ENCODE measurements around the gene MSMO1.

The MSMO1 gene

DNA sequence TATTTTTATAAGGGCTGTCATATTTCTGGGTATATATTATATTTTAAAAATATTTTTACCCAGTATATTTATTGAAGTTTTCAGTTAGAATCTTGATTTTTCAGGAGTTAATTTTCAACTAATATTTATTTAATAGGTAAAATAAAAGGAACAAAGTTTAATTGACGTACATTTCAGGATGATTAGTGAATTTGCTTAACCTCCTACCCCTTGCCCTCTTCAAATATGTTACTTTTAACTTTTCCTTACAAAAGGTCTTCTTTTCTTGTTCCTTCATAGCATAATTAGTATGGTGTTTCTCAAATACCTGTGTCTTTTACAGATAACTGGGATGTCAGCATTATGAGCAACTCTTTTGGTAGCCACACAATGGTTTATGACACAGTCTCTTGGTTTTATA is 24.8 kb upstream of the MSMO1 start:
- no peak for DNase-seq
- H2AFZ ChIP-seq (ENCODE audit: low read depth, low read length) = no peak overlapping the region
- no peak overlapping the region for H3K4me3 ChIP-seq (ENCODE audit: low read depth in 1 of 2, low read length in 2 of 2)
- peaks cover 19% of the 10 kb centered on the region for H3K4me1 ChIP-seq (ENCODE audit: insufficient read depth, low read length)
- no peak for ATAC-seq (ENCODE audit: insufficient read depth, low read depth)
- H3K4me2 ChIP-seq (ENCODE audit: insufficient read depth, low read length) = peak overlapping the region; percentile 80; the same call in 1 of the 2 replicates
- no peak overlapping the region for H3K9ac ChIP-seq (ENCODE audit: low read depth, low read length)
- no peak overlapping the region for H3K27ac ChIP-seq (ENCODE audit: low read length)
- H3K36me3 ChIP-seq (ENCODE audit: insufficient read depth, low read length) = peaks cover 16% of the 10 kb centered on the region; the same call in 1 of the 2 replicates
- TF ChIP-seq EZH2 (IDR thresholded peaks at IDR 0.05; ENCODE audit: borderline replicate concordance, low read depth, low read length, severe bottlenecking) = no peak
- TF ChIP-seq, protein P1, sequence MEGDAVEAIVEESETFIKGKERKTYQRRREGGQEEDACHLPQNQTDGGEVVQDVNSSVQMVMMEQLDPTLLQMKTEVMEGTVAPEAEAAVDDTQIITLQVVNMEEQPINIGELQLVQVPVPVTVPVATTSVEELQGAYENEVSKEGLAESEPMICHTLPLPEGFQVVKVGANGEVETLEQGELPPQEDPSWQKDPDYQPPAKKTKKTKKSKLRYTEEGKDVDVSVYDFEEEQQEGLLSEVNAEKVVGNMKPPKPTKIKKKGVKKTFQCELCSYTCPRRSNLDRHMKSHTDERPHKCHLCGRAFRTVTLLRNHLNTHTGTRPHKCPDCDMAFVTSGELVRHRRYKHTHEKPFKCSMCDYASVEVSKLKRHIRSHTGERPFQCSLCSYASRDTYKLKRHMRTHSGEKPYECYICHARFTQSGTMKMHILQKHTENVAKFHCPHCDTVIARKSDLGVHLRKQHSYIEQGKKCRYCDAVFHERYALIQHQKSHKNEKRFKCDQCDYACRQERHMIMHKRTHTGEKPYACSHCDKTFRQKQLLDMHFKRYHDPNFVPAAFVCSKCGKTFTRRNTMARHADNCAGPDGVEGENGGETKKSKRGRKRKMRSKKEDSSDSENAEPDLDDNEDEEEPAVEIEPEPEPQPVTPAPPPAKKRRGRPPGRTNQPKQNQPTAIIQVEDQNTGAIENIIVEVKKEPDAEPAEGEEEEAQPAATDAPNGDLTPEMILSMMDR (IDR thresholded peaks at IDR 0.05; ENCODE audit: borderline replicate concordance, extremely low read depth, low read length, poor library complexity, severe bottlenecking) = no peak
- peaks cover 3% of the 10 kb centered on the region; the same call in 1 of the 2 replicates for H3K79me2 ChIP-seq (ENCODE audit: insufficient read depth, low read length)
- H3K9me3 ChIP-seq (ENCODE audit: insufficient read depth, low read length, severe bottlenecking) = no peaks in the 10 kb centered on the region
- no peaks in the 10 kb centered on the region for H3K27me3 ChIP-seq (ENCODE audit: insufficient read depth, low read length, poor library complexity)
- H4K20me1 ChIP-seq (ENCODE audit: insufficient read depth, low read length) = no peaks in the 10 kb centered on the region

DNA sequence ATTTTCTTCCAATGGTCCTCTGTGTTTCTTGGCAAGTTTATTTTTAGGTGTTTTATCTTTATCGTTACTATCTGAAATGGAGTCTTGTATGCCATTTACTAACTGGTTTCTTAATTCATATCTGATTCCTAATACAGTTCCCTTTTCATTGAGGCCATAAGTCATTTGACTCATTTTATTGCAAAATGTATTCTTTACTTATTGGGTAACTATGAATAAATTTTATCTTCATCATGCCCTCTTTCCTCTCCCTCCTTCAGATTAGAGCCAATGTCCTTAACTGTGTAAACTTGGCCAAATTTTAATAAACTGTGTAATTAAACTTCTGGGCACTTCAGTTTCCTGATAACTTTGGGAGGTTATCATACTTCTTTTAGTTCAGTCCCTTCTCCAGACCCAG is 19.3 kb upstream of the MSMO1 start:
- DNase-seq (no peak), ATAC-seq (ENCODE audit: insufficient read depth, low read depth) (no peak)
- Histone ChIP-seq H4K20me1 (ENCODE audit: insufficient read depth, low read length) (no peaks in the 10 kb centered on the region), H2AFZ (ENCODE audit: low read depth, low read length) (no peak overlapping the region), H3K4me3 (ENCODE audit: low read depth in 1 of 2, low read length in 2 of 2) (no peak overlapping the region), H3K27me3 (ENCODE audit: insufficient read depth, low read length, poor library complexity) (no peaks in the 10 kb centered on the region), H3K27ac (ENCODE audit: low read length) (no peak overlapping the region), H3K79me2 (ENCODE audit: insufficient read depth, low read length) (no peaks in the 10 kb centered on the region), H3K9ac (ENCODE audit: low read depth, low read length) (no peak overlapping the region), H3K9me3 (ENCODE audit: insufficient read depth, low read length, severe bottlenecking) (no peaks in the 10 kb centered on the region), H3K4me2 (ENCODE audit: insufficient read depth, low read length) (no peak overlapping the region), H3K36me3 (ENCODE audit: insufficient read depth, low read length) (peaks cover 11% of the 10 kb centered on the region; the same call in 1 of the 2 replicates), H3K4me1 (ENCODE audit: insufficient read depth, low read length) (no peaks in the 10 kb centered on the region)
- TF ChIP-seq, protein P1 (IDR thresholded peaks at IDR 0.05; ENCODE audit: borderline replicate concordance, extremely low read depth, low read length, poor library complexity, severe bottlenecking) = no peak
- no peak for TF ChIP-seq EZH2 (IDR thresholded peaks at IDR 0.05; ENCODE audit: borderline replicate concordance, low read depth, low read length, severe bottlenecking)

DNA sequence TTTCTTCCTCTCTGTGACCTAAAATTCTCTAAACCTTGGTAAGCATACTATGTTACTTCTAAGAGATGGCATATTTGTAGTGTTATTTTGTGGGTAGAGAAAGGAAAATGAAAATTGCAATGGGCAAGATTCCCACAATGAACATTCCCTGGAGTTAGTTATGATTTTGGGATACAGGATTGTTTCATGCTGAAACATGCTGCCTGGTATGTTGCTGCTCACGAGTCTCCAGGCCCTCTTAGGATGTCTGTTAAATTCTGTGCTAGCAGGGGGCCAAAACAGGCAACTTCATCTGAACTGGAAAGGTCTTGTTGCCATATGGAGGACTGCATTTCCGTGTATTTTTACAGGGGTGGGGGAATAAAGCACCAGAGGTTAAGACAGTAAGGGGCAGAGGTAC is 18.9 kb upstream of the MSMO1 start:
- Histone ChIP-seq H3K4me3 (ENCODE audit: low read depth in 1 of 2, low read length in 2 of 2) (no peak overlapping the region), H3K4me2 (ENCODE audit: insufficient read depth, low read length) (no peak overlapping the region), H2AFZ (ENCODE audit: low read depth, low read length) (no peak overlapping the region), H4K20me1 (ENCODE audit: insufficient read depth, low read length) (no peaks in the 10 kb centered on the region), H3K9me3 (ENCODE audit: insufficient read depth, low read length, severe bottlenecking) (no peaks in the 10 kb centered on the region), H3K36me3 (ENCODE audit: insufficient read depth, low read length) (peaks cover 12% of the 10 kb centered on the region; the same call in 1 of the 2 replicates), H3K4me1 (ENCODE audit: insufficient read depth, low read length) (no peaks in the 10 kb centered on the region), H3K9ac (ENCODE audit: low read depth, low read length) (no peak overlapping the region), H3K27ac (ENCODE audit: low read length) (no peak overlapping the region), H3K79me2 (ENCODE audit: insufficient read depth, low read length) (no peaks in the 10 kb centered on the region), H3K27me3 (ENCODE audit: insufficient read depth, low read length, poor library complexity) (no peaks in the 10 kb centered on the region)
- TF ChIP-seq EZH2 (IDR thresholded peaks at IDR 0.05; ENCODE audit: borderline replicate concordance, low read depth, low read length, severe bottlenecking) = no peak
- TF ChIP-seq, protein P1 (IDR thresholded peaks at IDR 0.05; ENCODE audit: borderline replicate concordance, extremely low read depth, low read length, poor library complexity, severe bottlenecking) = no peak
- no peak for ATAC-seq (ENCODE audit: insufficient read depth, low read depth)
- DNase-seq = no peak

DNA sequence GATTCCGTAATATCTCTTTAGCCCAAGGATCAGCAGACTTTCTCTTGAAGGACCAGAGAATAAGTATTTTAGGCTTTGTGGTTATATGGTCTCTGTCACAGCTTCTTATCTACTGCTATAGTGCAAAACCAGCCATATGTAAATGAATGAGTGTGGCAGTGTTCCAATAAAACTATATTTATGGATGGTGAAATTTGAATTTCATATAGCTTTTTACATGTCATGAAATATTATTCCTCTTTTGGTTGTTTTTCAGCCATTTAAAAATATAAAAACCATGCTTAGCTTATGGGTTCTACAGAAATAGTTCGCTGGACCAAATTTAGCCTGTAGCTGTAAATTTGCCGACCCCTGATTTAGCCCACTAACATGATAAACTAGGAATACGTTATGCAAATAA is 18.0 kb upstream of the MSMO1 start:
- TF ChIP-seq EZH2 (IDR thresholded peaks at IDR 0.05; ENCODE audit: borderline replicate concordance, low read depth, low read length, severe bottlenecking) = no peak
- TF ChIP-seq, protein P1 (IDR thresholded peaks at IDR 0.05; ENCODE audit: borderline replicate concordance, extremely low read depth, low read length, poor library complexity, severe bottlenecking) = no peak

More for the DNA sequence above, 18.0 kb upstream of the MSMO1 start:
- Histone ChIP-seq H3K79me2 (ENCODE audit: insufficient read depth, low read length) (no peaks in the 10 kb centered on the region), H2AFZ (ENCODE audit: low read depth, low read length) (no peak overlapping the region), H4K20me1 (ENCODE audit: insufficient read depth, low read length) (no peaks in the 10 kb centered on the region), H3K27ac (ENCODE audit: low read length) (no peak overlapping the region), H3K9me3 (ENCODE audit: insufficient read depth, low read length, severe bottlenecking) (no peaks in the 10 kb centered on the region), H3K27me3 (ENCODE audit: insufficient read depth, low read length, poor library complexity) (no peaks in the 10 kb centered on the region), H3K36me3 (ENCODE audit: insufficient read depth, low read length) (peaks cover 19% of the 10 kb centered on the region; the same call in 1 of the 2 replicates), H3K9ac (ENCODE audit: low read depth, low read length) (no peak overlapping the region), H3K4me1 (ENCODE audit: insufficient read depth, low read length) (no peaks in the 10 kb centered on the region), H3K4me2 (ENCODE audit: insufficient read depth, low read length) (no peak overlapping the region), H3K4me3 (ENCODE audit: low read depth in 1 of 2, low read length in 2 of 2) (no peak overlapping the region)
- no peak for ATAC-seq (ENCODE audit: insufficient read depth, low read depth)
- DNase-seq = no peak

Data from DND-41 (cell line).